Gastrocnemius medialis (tissue), 4 donors: ENCODE data around the gene DRC3. TPM values are rescaled to one million over a fixed set of nuclear protein-coding genes. Genes with fewer than 3 reads are reported as not detected.

Experiments
- ATAC-seq, 2 donors: fragments of 150-250 bp; one replicate each; pipeline ENCODE4 v1.9.1; 2016
- DNase-seq, 2 donors: peaks; one replicate each; pipeline ENCODE4 v3.0.0-alpha.2; 2019
- H3K27ac ChIP-seq, 4 donors: fragments of 200-600 bp; sonication (generic); 1 replicate in 1 of 4; 2 replicates in 3 of 4; pipeline ENCODE4 v1.5.1; 2016 to 2018; ENCODE audit warnings: mild to moderate bottlenecking in 2 of 4, moderate library complexity in 1 of 4
- H3K27me3 ChIP-seq, 3 donors: fragments of 200-600 bp; sonication (generic) in 2 of 3; 1 replicate in 1 of 3; 2 replicates in 2 of 3; pipeline versions ENCODE4 v1.5.1 to v1.6.0; 2016 to 2019; ENCODE audit warnings: mild to moderate bottlenecking in 1 of 3, moderate library complexity in 1 of 3
- H3K36me3 ChIP-seq, 2 donors: fragments of 200-600 bp; sonication (generic) in 1 of 2; one replicate each; pipeline ENCODE4 v1.5.1; 2017 to 2018
- H3K4me1 ChIP-seq, 2 donors: fragments of 200-600 bp; sonication (generic) in 1 of 2; one replicate each; pipeline ENCODE4 v1.5.1; 2016 to 2017; ENCODE audit warnings: mild to moderate bottlenecking in 2 of 2
- H3K4me3 ChIP-seq, 4 donors: fragments of 200-600 bp; sonication (generic) in 3 of 4; 1 replicate in 1 of 4; 2 replicates in 3 of 4; pipeline ENCODE4 v1.5.1; 2016 to 2019; ENCODE audit warnings: mild to moderate bottlenecking in 2 of 4
- H3K9me3 ChIP-seq, 3 donors: fragments of 200-600 bp; sonication (generic) in 2 of 3; 1 replicate in 1 of 3; 2 replicates in 2 of 3; pipeline ENCODE4 v1.5.1; 2016 to 2019
- CTCF ChIP-seq, 5 experiments: fragments of 450-650 bp in 3 of 5; fragments of 200-600 bp in 2 of 5; sonication (generic) in 2 of 5; IDR thresholded peaks in 4 of 5; conservative IDR thresholded peaks in 1 of 5; 1 replicate in 4 of 5; 2 replicates in 1 of 5; pipeline ENCODE4 v1.5.1; 2016 to 2019; ENCODE audit warnings: antibody characterized with exemption in 5 of 5, mild to moderate bottlenecking in 3 of 5, moderate library complexity in 3 of 5
- POLR2A ChIP-seq, 2 donors: fragments of 450-650 bp; IDR thresholded peaks; one replicate each; pipeline ENCODE4 v1.6.1; 2017; ENCODE audit warnings: antibody characterized with exemption in 2 of 2, mild to moderate bottlenecking in 2 of 2, moderate library complexity in 2 of 2
- in situ Hi-C, 4 donors: fragments of 200-750 bp; cut with MboI; loops; one replicate each; pipeline versions ENCODE4 v1.15.0 to v1.8.0; 2017; ENCODE audit warnings: low sequenced_read_pairs in 4 of 4
- intact Hi-C: fragments of 100-400 bp; cut with DNase I; formaldehyde crosslinking; loops from one replicate; pipeline ENCODE4 v1.15.1; 2023; ENCODE audit warnings: low total_unique reads
- total RNA-seq, 4 donors: library from RNA; depleted of rRNA; stranded (reverse); fragments of >200 nt; gene quantifications; one replicate each; pipeline versions ENCODE4 v1.1.0 to v1.2.3, GENCODE V29; 2016

Gene DRC3
- total RNA-seq, 4 donors from 2014 or later = 0.05 to 0.81 (median 0.28) TPM

- Histone ChIP-seq H3K27me3 (no peaks in the 10 kb centered on the region), H3K4me3 (no peak overlapping the region), H3K27ac (no peak overlapping the region), H3K36me3 (no peaks in the 10 kb centered on the region), H3K9me3 (no peaks in the 10 kb centered on the region), H3K4me1 (no peaks in the 10 kb centered on the region)
- in situ Hi-C loops (loop anchor here in 1 of 4 donors (10.0 kb wide), 1 partner anchor 59 kb away; no protein-coding TSS in a partner anchor), intact Hi-C loops (no loop called here)
- ATAC-seq = peak in 1 of 2 donors; percentile 68
- peak in 1 of 2 donors; percentile 8 for DNase-seq
- TF ChIP-seq POLR2A (IDR thresholded peaks at IDR 0.05) = no peak
- TF ChIP-seq CTCF (IDR thresholded peaks at IDR 0.05 in 4 of 5, conservative IDR thresholded peaks at IDR 0.05 in 1 of 5) = no peak
Measured at GRCh38 chr17:17983376-17983775, 10.7 kb downstream of the DRC3 start.

- Histone ChIP-seq H3K9me3 (no peaks in the 10 kb centered on the region), H3K36me3 (no peaks in the 10 kb centered on the region), H3K27ac (no peak overlapping the region), H3K4me1 (no peaks in the 10 kb centered on the region), H3K27me3 (no peaks in the 10 kb centered on the region), H3K4me3 (no peak overlapping the region)
- in situ Hi-C loops = loop anchor here in 1 of 4 donors (10.0 kb wide), 1 partner anchor 59 kb away; no protein-coding TSS in a partner anchor
- DNase-seq (no peak), ATAC-seq (no peak)
- TF ChIP-seq CTCF (IDR thresholded peaks at IDR 0.05 in 4 of 5, conservative IDR thresholded peaks at IDR 0.05 in 1 of 5) (no peak), POLR2A (IDR thresholded peaks at IDR 0.05) (no peak)
- intact Hi-C loops = no loop called here
Measured at GRCh38 chr17:17983776-17984175, 11.1 kb downstream of the DRC3 start.

GRCh38 chr17:17985153-17985552 is 12.5 kb downstream of the DRC3 start:
- intact Hi-C loops = no loop called here

GRCh38 chr17:17985555-17985954 is 12.9 kb downstream of the DRC3 start:
- intact Hi-C loops = no loop called here
- DNase-seq (no peak), ATAC-seq (no peak)
- Histone ChIP-seq H3K27me3 (no peaks in the 10 kb centered on the region), H3K9me3 (no peaks in the 10 kb centered on the region), H3K4me3 (no peak overlapping the region), H3K27ac (no peak overlapping the region), H3K36me3 (no peaks in the 10 kb centered on the region), H3K4me1 (no peaks in the 10 kb centered on the region)
- in situ Hi-C loops = loop anchor here in 1 of 4 donors (10.0 kb wide), 1 partner anchor 61 kb away; no protein-coding TSS in a partner anchor
- TF ChIP-seq CTCF (IDR thresholded peaks at IDR 0.05 in 4 of 5, conservative IDR thresholded peaks at IDR 0.05 in 1 of 5) (no peak), POLR2A (IDR thresholded peaks at IDR 0.05) (no peak)

More at GRCh38 chr17:17985153-17985552, 12.5 kb downstream of the DRC3 start:
- no peak for ATAC-seq
- in situ Hi-C loops = loop anchor here in 1 of 4 donors (10.0 kb wide), 1 partner anchor 60 kb away; no protein-coding TSS in a partner anchor
- no peaks in the 10 kb centered on the region for H3K9me3 ChIP-seq
- no peak for DNase-seq
- no peaks in the 10 kb centered on the region for H3K27me3 ChIP-seq
- H3K4me3 ChIP-seq = no peak overlapping the region
- H3K27ac ChIP-seq = no peak overlapping the region
- TF ChIP-seq CTCF (IDR thresholded peaks at IDR 0.05 in 4 of 5, conservative IDR thresholded peaks at IDR 0.05 in 1 of 5) (no peak), POLR2A (IDR thresholded peaks at IDR 0.05) (no peak)
- no peaks in the 10 kb centered on the region for H3K36me3 ChIP-seq
- no peaks in the 10 kb centered on the region for H3K4me1 ChIP-seq
